ENCODE measurements around the gene ADGRB3.
"Not testable (repeated sequence)": the region's sequence is repeated elsewhere in the genome, so short reads cannot be mapped to it uniquely, and the experiment has no call there.

ADGRB3 gene

DNA sequence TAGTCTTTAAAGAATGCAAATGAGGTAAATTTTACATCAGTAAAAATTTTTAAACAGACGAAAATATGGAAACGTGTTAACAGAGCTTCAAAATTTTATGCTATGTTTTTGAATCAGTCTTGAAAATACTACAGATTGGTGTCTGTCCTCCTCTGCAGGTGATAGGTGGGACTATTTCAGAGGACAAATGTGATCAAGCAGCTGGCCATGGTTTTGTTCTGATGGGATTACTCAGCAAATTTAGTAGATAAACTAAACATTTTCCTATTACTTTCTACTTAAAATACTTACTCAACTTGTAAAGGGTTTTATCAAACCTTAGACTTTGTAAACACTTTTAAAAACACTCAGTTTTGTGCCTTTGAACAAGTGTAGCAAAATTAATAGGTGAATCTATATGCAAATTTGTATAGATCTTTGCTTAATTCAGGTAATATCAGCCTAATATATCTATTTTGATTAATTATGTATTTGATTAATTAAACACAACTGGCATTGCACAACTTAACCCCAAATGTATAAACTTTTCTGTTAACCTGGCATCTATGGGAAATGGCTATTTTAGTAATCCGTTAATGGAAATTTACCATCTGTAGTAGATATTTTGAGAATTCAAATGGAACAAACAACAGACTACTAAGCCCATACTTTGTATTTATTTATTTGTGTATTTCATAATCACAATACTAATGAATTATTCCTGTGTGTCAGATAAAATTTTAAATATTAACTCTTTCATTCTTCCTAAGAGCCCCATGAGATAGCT, 22.5 kb downstream of the ADGRB3 start:
- H3K4me1 ChIP-seq (ENCODE audit: control insufficient read depth in 5 of 5, insufficient read depth in 5 of 5, low read length in 5 of 5): peaks cover 0 to 7% (median 0%) of the 10 kb centered on the region in 5 donors
- no peaks in the 10 kb centered on the region for H3K27me3 ChIP-seq (ENCODE audit: control insufficient read depth in 5 of 5, insufficient read depth in 4 of 5, low read length in 5 of 5)
- H3K36me3 ChIP-seq (ENCODE audit: control insufficient read depth in 5 of 5, insufficient read depth in 5 of 5, low read length in 5 of 5): no peaks in the 10 kb centered on the region
- no peak overlapping the region for H3K9ac ChIP-seq (ENCODE audit: low read length in 5 of 5)
- no peak overlapping the region for H3K4me3 ChIP-seq (ENCODE audit: low read depth in 1 of 5, low read length in 5 of 5)
- no peak overlapping the region for H3K27ac ChIP-seq (ENCODE audit: low read depth, low read length)
- H3K9me3 ChIP-seq (ENCODE audit: control insufficient read depth in 5 of 5, low read length in 5 of 5): no peaks in the 10 kb centered on the region

DNA sequence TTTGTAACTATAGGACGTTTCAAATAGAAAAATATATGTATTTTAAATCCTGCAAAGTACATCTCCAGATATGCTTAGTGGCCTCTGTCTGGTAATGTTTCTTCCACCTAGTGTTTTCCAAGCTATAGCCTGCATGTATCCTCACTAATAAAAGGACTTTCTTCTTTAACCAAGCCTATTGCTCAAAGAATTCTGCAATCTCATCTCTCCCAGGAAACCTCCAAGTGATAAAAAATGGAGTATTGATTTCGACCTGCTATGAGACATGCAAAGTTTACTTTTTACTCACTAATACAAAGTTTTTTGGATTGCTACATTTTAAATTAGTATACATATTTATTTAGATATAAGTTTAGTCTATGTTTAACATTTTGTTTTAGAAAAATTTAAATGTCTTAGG, 23.3 kb downstream of the ADGRB3 start:
- H3K4me1 ChIP-seq (ENCODE audit: control insufficient read depth in 5 of 5, insufficient read depth in 5 of 5, low read length in 5 of 5): peaks cover 0 to 7% (median 0%) of the 10 kb centered on the region in 5 donors
- no peak overlapping the region for H3K9ac ChIP-seq (ENCODE audit: low read length in 5 of 5)
- H3K27ac ChIP-seq (ENCODE audit: low read depth, low read length): no peak overlapping the region
- H3K9me3 ChIP-seq (ENCODE audit: control insufficient read depth in 5 of 5, low read length in 5 of 5): no peaks in the 10 kb centered on the region
- no peak overlapping the region for H3K4me3 ChIP-seq (ENCODE audit: low read depth in 1 of 5, low read length in 5 of 5)
- no peaks in the 10 kb centered on the region for H3K36me3 ChIP-seq (ENCODE audit: control insufficient read depth in 5 of 5, insufficient read depth in 5 of 5, low read length in 5 of 5)
- H3K27me3 ChIP-seq (ENCODE audit: control insufficient read depth in 5 of 5, insufficient read depth in 4 of 5, low read length in 5 of 5): no peaks in the 10 kb centered on the region

DNA sequence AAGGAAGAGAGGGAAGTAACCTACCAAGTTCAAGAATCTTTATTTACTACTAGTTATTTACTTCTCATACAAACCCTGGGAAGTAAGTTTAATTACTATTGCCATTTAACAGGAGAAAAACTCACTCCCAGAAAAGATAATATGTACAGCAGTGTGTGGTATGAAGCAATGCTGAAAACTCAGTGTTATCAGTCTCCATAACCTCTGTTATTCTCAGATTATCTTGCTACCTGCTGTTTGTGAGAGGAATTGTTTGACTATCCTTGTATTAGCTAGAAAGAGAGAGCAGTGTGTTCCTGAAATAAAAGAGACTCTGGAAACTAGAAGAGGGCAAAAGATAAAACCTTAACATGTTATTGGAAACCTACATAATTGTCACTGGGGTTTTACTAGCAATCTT, 38.2 kb downstream of the ADGRB3 start:
- Histone ChIP-seq H3K9ac (ENCODE audit: low read length in 5 of 5) (no peak overlapping the region), H3K4me1 (ENCODE audit: control insufficient read depth in 5 of 5, insufficient read depth in 5 of 5, low read length in 5 of 5) (no peaks in the 10 kb centered on the region), H3K9me3 (ENCODE audit: control insufficient read depth in 5 of 5, low read length in 5 of 5) (no peaks in the 10 kb centered on the region), H3K36me3 (ENCODE audit: control insufficient read depth in 5 of 5, insufficient read depth in 5 of 5, low read length in 5 of 5) (no peaks in the 10 kb centered on the region), H3K4me3 (ENCODE audit: low read depth in 1 of 5, low read length in 5 of 5) (no peak overlapping the region), H3K27ac (ENCODE audit: low read depth, low read length) (no peak overlapping the region), H3K27me3 (ENCODE audit: control insufficient read depth in 5 of 5, insufficient read depth in 4 of 5, low read length in 5 of 5) (no peaks in the 10 kb centered on the region)

DNA sequence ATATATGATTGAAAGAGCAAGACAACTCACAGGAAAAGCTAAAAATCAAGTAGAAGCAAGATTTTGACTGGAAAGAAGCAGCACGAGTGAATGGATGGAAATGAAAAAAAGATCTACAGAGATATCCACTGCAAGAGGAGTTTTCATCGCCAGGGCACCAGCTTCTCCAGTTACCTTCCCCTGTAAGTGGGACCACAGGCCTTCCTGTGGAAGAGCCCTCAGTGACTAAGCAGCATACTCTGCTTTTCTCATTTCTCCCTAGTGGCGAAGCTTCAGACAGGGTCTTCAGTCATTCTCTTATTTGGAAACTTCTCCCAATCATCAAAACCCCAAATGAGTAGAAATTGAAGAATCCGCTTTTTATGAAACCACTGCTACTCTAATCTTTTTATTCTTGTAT, 40.5 kb downstream of the ADGRB3 start:
- Histone ChIP-seq H3K4me1 (ENCODE audit: control insufficient read depth in 5 of 5, insufficient read depth in 5 of 5, low read length in 5 of 5) (no peaks in the 10 kb centered on the region), H3K9me3 (ENCODE audit: control insufficient read depth in 5 of 5, low read length in 5 of 5) (no peaks in the 10 kb centered on the region), H3K36me3 (ENCODE audit: control insufficient read depth in 5 of 5, insufficient read depth in 5 of 5, low read length in 5 of 5) (no peaks in the 10 kb centered on the region), H3K4me3 (ENCODE audit: low read depth in 1 of 5, low read length in 5 of 5) (no peak overlapping the region), H3K27me3 (ENCODE audit: control insufficient read depth in 5 of 5, insufficient read depth in 4 of 5, low read length in 5 of 5) (no peaks in the 10 kb centered on the region), H3K9ac (ENCODE audit: low read length in 5 of 5) (no peak overlapping the region), H3K27ac (ENCODE audit: low read depth, low read length) (no peak overlapping the region)

DNA sequence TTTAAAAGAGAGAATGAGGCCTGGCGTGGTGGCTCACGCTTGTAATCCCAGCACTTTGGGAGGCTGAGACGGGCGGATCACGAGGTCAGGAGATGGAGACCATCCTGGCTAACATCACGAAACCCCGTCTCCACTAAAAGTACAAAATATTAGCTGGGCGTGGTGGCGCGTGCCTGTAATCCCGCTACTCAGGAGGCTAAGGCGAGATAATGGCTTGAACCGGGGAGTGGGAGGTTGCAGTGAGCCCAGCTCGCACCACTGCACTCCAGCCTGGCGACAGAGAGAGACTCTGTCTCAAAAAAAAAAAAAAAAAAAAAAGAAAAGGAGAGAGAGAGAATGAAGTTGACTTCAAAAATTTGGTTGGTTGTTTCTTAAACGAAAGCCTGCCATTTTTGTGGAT, 41.0 kb downstream of the ADGRB3 start:
- not testable (repeated sequence) for H3K9me3 ChIP-seq (ENCODE audit: control insufficient read depth in 5 of 5, low read length in 5 of 5); H3K27ac ChIP-seq (ENCODE audit: low read depth, low read length); H3K9ac ChIP-seq (ENCODE audit: low read length in 5 of 5); H3K27me3 ChIP-seq (ENCODE audit: control insufficient read depth in 5 of 5, insufficient read depth in 4 of 5, low read length in 5 of 5); H3K36me3 ChIP-seq (ENCODE audit: control insufficient read depth in 5 of 5, insufficient read depth in 5 of 5, low read length in 5 of 5); H3K4me1 ChIP-seq (ENCODE audit: control insufficient read depth in 5 of 5, insufficient read depth in 5 of 5, low read length in 5 of 5); H3K4me3 ChIP-seq (ENCODE audit: low read depth in 1 of 5, low read length in 5 of 5)

DNA sequence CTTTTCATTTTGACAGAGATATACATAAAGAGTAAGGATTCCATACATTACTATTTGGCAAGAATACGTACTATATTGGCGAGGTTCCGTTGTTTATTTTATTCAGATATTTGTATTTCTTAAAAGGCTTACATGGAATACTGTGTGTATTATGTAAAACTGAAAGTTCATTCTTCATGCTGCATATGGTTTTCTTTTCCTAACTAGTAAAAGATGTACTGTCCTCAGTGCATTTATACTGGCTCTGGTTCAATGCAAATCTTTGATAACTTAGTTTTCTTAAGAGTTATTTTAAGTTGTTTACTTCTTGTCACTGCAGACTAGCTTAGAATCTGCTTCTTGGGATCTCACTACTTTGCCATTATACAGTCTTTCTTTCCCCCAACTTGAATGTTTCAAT, 42.0 kb downstream of the ADGRB3 start:
- Histone ChIP-seq H3K27me3 (ENCODE audit: control insufficient read depth in 5 of 5, insufficient read depth in 4 of 5, low read length in 5 of 5) (no peaks in the 10 kb centered on the region), H3K9ac (ENCODE audit: low read length in 5 of 5) (no peak overlapping the region), H3K4me3 (ENCODE audit: low read depth in 1 of 5, low read length in 5 of 5) (no peak overlapping the region), H3K27ac (ENCODE audit: low read depth, low read length) (no peak overlapping the region), H3K4me1 (ENCODE audit: control insufficient read depth in 5 of 5, insufficient read depth in 5 of 5, low read length in 5 of 5) (no peaks in the 10 kb centered on the region), H3K36me3 (ENCODE audit: control insufficient read depth in 5 of 5, insufficient read depth in 5 of 5, low read length in 5 of 5) (no peaks in the 10 kb centered on the region), H3K9me3 (ENCODE audit: control insufficient read depth in 5 of 5, low read length in 5 of 5) (no peaks in the 10 kb centered on the region)

DNA sequence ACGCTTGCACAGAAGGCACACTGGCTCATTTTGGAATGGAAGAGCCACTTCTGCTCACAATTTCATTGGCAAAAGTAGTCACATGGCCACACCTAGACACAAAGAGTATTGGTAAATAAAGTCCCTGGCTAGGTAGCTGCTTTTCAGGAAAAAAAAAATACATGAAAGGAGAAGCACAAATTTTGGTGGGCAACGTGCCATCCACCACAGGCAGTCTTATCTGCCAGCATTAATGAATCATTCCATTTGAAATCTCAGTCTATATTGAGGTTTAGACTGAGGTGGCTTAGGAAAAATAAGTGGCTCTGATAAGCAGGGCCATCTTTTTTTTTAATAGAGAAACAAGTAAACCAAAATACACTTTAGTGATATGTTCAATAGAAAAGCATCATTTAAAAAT, 44.3 kb downstream of the ADGRB3 start:
- Histone ChIP-seq H3K27me3 (ENCODE audit: control insufficient read depth in 5 of 5, insufficient read depth in 4 of 5, low read length in 5 of 5) (no peaks in the 10 kb centered on the region), H3K9me3 (ENCODE audit: control insufficient read depth in 5 of 5, low read length in 5 of 5) (no peaks in the 10 kb centered on the region), H3K4me3 (ENCODE audit: low read depth in 1 of 5, low read length in 5 of 5) (no peak overlapping the region), H3K9ac (ENCODE audit: low read length in 5 of 5) (no peak overlapping the region), H3K4me1 (ENCODE audit: control insufficient read depth in 5 of 5, insufficient read depth in 5 of 5, low read length in 5 of 5) (no peaks in the 10 kb centered on the region), H3K27ac (ENCODE audit: low read depth, low read length) (no peak overlapping the region), H3K36me3 (ENCODE audit: control insufficient read depth in 5 of 5, insufficient read depth in 5 of 5, low read length in 5 of 5) (no peaks in the 10 kb centered on the region)

DNA sequence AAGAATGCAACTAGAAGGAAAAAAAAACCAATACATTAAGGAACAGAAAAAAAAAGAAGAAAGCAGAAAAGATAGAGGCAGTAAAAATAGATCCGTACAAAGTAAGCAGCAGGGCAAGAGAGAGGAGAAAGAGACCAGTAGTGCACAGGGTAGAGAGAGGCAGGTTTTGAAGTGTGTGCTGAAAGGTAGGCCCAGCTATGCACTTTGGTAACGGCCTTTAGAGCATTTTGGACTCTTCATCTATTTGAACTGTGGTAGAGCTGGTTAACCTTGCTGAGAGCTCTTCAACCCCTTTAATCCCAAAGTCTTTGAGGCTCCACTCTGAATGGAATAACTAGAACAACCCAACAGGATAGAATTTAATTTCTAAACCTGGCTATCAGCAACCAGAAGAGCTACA, 45.2 kb downstream of the ADGRB3 start:
- H3K36me3 ChIP-seq (ENCODE audit: control insufficient read depth in 5 of 5, insufficient read depth in 5 of 5, low read length in 5 of 5): no peaks in the 10 kb centered on the region
- no peak overlapping the region for H3K9ac ChIP-seq (ENCODE audit: low read length in 5 of 5)
- no peak overlapping the region for H3K27ac ChIP-seq (ENCODE audit: low read depth, low read length)
- H3K27me3 ChIP-seq (ENCODE audit: control insufficient read depth in 5 of 5, insufficient read depth in 4 of 5, low read length in 5 of 5): no peaks in the 10 kb centered on the region
- no peaks in the 10 kb centered on the region for H3K4me1 ChIP-seq (ENCODE audit: control insufficient read depth in 5 of 5, insufficient read depth in 5 of 5, low read length in 5 of 5)
- H3K9me3 ChIP-seq (ENCODE audit: control insufficient read depth in 5 of 5, low read length in 5 of 5): no peaks in the 10 kb centered on the region
- H3K4me3 ChIP-seq (ENCODE audit: low read depth in 1 of 5, low read length in 5 of 5): no peak overlapping the region

DNA sequence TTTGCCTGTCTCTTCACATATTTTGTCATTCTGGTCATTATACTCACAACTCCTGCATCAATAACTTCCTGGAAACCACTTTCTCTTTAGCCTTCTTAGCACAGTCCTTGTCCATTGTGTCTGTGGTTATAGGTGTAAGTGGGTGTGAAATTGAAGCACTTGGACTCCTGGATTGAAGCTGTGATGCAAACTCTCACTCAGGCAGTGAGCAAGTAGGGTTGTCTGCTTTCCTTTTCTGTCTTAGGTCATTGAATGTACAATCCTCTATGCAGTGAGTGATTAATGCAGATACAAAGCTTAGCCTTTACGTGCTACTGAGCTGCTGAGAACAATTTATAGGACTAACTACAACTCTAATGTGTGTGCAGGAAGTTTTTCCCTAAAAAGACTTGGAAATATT, 54.8 kb downstream of the ADGRB3 start:
- no peak overlapping the region for H3K27ac ChIP-seq (ENCODE audit: low read depth, low read length)
- no peak overlapping the region for H3K9ac ChIP-seq (ENCODE audit: low read length in 5 of 5)
- no peaks in the 10 kb centered on the region for H3K4me1 ChIP-seq (ENCODE audit: control insufficient read depth in 5 of 5, insufficient read depth in 5 of 5, low read length in 5 of 5)
- H3K9me3 ChIP-seq (ENCODE audit: control insufficient read depth in 5 of 5, low read length in 5 of 5): no peaks in the 10 kb centered on the region
- no peaks in the 10 kb centered on the region for H3K27me3 ChIP-seq (ENCODE audit: control insufficient read depth in 5 of 5, insufficient read depth in 4 of 5, low read length in 5 of 5)
- no peak overlapping the region for H3K4me3 ChIP-seq (ENCODE audit: low read depth in 1 of 5, low read length in 5 of 5)
- H3K36me3 ChIP-seq (ENCODE audit: control insufficient read depth in 5 of 5, insufficient read depth in 5 of 5, low read length in 5 of 5): no peaks in the 10 kb centered on the region

DNA sequence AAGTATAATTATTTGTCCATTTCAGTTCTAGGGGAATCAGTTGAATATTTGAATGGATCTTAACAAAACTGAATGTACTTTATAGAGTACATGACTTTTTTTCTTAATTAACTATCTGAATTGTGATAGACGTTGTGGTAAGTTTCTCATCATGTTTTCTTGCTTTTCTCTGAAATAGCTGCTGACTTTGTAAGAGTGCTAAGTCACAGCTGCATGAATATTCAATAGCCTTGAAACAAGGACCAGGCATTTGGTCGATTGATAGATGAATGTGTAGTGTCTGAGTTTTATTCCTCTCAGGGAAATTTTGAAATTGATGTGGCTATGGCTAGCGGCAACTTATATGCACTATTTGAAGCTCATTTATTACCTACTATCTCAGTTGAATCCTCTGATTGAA, 56.0 kb downstream of the ADGRB3 start:
- no peak overlapping the region for H3K9ac ChIP-seq (ENCODE audit: low read length in 5 of 5)
- no peaks in the 10 kb centered on the region for H3K27me3 ChIP-seq (ENCODE audit: control insufficient read depth in 5 of 5, insufficient read depth in 4 of 5, low read length in 5 of 5)
- H3K9me3 ChIP-seq (ENCODE audit: control insufficient read depth in 5 of 5, low read length in 5 of 5): no peaks in the 10 kb centered on the region

DNA sequence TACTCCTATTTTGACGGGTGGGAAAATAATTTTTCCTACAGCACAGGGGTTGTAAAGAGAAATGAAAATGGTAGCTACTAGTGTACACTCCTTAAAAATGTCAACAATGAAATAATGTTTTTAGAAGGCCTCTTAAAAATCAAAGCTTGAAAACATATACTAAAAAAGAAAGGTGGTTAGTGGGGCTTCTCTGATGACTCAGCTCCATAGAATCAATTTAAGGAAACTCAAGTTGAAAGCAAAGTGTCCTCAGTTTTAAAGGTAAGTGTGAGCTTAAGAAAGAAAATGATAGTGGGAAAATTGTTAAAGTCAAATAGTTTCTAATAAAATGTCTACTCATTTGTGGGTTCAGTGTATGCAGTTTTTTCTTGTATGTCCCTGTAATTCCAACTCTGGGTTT, 58.2 kb downstream of the ADGRB3 start:
- no peak overlapping the region for H3K27ac ChIP-seq (ENCODE audit: low read depth, low read length)
- no peaks in the 10 kb centered on the region for H3K36me3 ChIP-seq (ENCODE audit: control insufficient read depth in 5 of 5, insufficient read depth in 5 of 5, low read length in 5 of 5)
- no peaks in the 10 kb centered on the region for H3K9me3 ChIP-seq (ENCODE audit: control insufficient read depth in 5 of 5, low read length in 5 of 5)
- H3K9ac ChIP-seq (ENCODE audit: low read length in 5 of 5): no peak overlapping the region
- H3K4me3 ChIP-seq (ENCODE audit: low read depth in 1 of 5, low read length in 5 of 5): no peak overlapping the region
- no peaks in the 10 kb centered on the region for H3K27me3 ChIP-seq (ENCODE audit: control insufficient read depth in 5 of 5, insufficient read depth in 4 of 5, low read length in 5 of 5)
- H3K4me1 ChIP-seq (ENCODE audit: control insufficient read depth in 5 of 5, insufficient read depth in 5 of 5, low read length in 5 of 5): no peaks in the 10 kb centered on the region

More for the DNA sequence above, 56.0 kb downstream of the ADGRB3 start:
- H3K27ac ChIP-seq (ENCODE audit: low read depth, low read length): no peak overlapping the region
- no peaks in the 10 kb centered on the region for H3K36me3 ChIP-seq (ENCODE audit: control insufficient read depth in 5 of 5, insufficient read depth in 5 of 5, low read length in 5 of 5)
- no peaks in the 10 kb centered on the region for H3K4me1 ChIP-seq (ENCODE audit: control insufficient read depth in 5 of 5, insufficient read depth in 5 of 5, low read length in 5 of 5)
- no peak overlapping the region for H3K4me3 ChIP-seq (ENCODE audit: low read depth in 1 of 5, low read length in 5 of 5)

Measured in subcutaneous abdominal adipose tissue (tissue), 5 donors.